GM12892 (cell line): ENCODE results near the gene PES1.

Experiments
- DNase-seq: peaks from one replicate; pipeline ENCODE4 v3.0.0; 2011; ENCODE audit not compliant: insufficient read length
- FAIRE-seq: peaks from 2 replicates; lab custom pipeline; 2011; peaks lifted over from hg19 to GRCh38; lab: Jason Lieb, UNC
- POLR2A ChIP-seq: IDR thresholded peaks from 2 replicates; pipeline ENCODE4 v1.6.1; 2011; ENCODE audit warnings: low read depth, low read length, control low read depth
- POLR2AphosphoS5 ChIP-seq: IDR thresholded peaks from 2 replicates; pipeline ENCODE4 v1.6.1; 2011; ENCODE audit warnings: low read depth, low read length, control low read depth
- TAF1 ChIP-seq: IDR thresholded peaks from 2 replicates; pipeline ENCODE4 v1.6.1; 2011; ENCODE audit warnings: low read depth, mild to moderate bottlenecking, control low read depth, low read length, borderline replicate concordance

Gene PES1

DNA sequence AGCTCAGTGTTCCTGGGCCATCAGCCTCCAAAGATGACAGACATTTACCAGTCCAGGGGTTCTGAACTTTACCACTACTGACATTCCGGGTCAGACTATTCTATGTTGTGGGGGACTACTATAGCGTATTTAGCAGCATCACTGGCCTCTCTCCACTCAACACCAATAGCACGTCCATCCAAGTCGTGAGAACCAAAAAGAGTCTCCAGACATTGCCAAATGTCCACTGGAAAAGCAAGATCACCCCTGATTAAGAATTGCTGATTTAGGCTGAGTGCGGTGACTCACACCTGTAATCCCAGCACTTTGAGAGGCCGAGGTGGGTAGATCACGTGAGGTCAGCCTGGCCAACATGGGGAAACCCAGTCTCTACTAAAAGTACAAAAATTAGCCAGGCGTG is 5.3 kb downstream of the PES1 start:
- TF ChIP-seq POLR2AphosphoS5 (no peak), TAF1 (no peak), POLR2A (no peak)
- DNase-seq (no peak), FAIRE-seq (no peak)

DNA sequence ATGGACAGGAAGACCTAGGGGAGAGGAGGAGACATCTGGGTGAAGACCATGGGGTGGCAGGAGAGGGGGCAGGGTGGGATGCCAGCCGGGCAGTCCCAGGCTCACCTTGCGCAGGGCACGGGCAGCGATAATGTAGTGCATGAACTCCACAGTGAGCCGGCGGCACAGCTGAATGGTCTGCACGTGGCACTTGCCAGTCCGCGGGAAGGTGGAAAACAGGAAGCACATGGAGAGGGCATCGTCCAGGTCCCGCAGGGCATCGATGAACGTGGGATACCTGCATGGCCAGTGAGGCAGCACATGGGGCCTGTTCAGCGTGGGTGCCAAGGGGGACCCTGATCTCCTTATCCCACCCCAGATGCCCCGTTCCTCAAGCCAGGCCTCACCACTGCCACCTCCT is 7.3 kb downstream of the PES1 start:
- no peak for FAIRE-seq
- TF ChIP-seq POLR2AphosphoS5 (peak; percentile 48; the same call in 1 of the 2 replicates), TAF1 (no peak), POLR2A (0 out of 2 replicates have a peak, but pooled peaks have one; percentile 16)
- no peak for DNase-seq

DNA sequence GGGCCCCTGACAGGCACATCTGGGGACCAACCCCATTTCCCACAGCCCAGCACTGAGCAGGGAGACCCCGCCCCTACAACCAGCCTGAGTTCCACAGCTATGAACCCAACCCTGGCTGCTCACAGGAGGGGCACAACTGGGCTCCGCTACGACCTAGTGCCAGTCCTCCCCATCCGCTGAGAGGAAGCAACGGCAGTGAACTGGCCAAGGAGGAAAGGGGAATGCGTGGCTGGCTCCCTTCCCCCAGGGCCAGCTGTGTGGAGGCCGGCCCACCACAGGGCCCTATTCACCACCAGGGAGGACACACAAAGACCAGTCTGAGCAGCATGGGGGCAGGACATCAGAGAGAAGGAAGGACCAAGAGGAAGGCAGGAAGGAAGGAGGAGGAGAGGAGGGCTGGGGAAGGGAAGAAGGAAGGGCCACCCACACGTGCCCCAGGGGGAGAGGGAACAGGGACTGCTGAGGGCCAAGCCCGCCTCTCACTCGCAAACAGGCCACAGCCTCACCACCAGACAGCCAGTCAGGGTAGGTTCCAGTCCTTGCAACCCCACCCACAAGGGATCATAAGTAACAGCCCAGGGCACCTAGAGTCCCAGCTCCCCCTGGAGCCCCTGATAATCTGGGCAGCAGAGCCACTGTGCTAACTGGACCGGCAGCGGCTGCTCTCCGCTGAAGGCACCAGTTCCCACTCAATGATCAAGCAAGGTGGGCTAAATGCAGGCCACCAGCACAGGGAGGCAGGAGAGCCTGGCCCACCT is 8.7 kb downstream of the PES1 start:
- FAIRE-seq: no peak
- TF ChIP-seq POLR2AphosphoS5 (no peak), TAF1 (no peak), POLR2A (no peak)
- DNase-seq: no peak

DNA sequence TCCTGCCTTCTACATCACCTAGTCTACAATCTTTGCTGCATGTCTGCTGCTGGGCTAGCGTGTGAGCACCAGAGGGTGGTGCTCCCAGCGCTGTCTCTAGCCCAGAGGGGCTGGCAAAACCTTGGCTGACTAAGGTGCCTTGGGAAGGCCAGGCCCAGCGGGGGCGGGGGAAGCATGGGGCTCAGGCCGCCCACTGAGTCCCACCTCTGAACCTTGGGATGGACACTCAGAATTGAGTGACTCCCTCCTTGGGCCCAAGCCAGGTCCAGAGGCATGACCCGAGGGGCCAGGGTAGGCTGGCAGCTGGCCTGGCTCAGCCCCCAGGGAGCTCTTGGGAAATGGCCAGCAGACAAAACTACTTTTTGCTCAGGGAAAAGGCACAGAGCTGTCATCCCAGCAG is 9.7 kb downstream of the PES1 start:
- no peak for DNase-seq
- FAIRE-seq: no peak
- no peak for TF ChIP-seq TAF1
- TF ChIP-seq POLR2A: no peak
- no peak for TF ChIP-seq POLR2AphosphoS5

DNA sequence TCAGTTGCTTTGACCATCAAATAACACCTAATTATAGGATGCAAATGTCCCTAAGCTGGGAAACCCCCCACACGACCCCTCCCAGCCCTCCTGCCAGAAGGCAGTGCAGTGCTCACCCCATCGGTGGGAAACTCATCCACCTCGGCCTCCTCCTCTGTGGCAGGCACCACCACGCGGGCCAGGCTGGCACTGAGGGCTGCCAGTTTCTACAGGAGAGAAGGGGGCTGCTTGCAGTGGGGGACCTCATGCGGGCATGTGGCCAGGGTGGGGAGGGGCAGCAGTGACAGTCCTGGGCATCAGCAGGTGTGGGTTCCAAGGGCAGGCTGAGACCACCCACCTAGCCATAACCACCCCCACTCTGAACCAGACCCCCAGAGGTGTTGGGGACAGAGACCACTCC is 10.8 kb downstream of the PES1 start:
- TF ChIP-seq POLR2AphosphoS5: no peak
- TF ChIP-seq TAF1: no peak
- no peak for TF ChIP-seq POLR2A
- no peak for FAIRE-seq

DNA sequence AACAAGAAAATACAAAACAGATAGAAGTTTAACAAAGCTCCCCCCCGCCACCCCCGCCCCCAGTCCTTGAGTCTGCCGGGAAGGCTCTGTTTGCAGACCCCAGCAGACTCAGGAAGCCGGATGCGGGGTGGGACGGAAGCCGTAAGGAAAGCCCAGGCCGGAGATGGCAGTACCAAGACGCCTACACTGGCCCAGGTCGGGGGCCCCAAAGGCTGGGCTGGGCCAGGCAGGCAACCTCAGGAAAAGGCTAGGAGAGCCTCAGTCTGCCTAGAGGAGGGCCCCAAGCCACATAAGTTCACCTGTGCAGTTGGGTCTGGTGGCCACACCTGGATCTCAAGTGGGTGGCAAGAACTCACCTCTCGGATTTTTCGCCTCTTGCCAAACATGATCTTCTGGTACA is 13.2 kb downstream of the PES1 start:
- no peak for DNase-seq
- no peak for TF ChIP-seq POLR2A
- no peak for TF ChIP-seq POLR2AphosphoS5
- no peak for TF ChIP-seq TAF1
- no peak for FAIRE-seq

More for the DNA sequence above, 10.8 kb downstream of the PES1 start:
- DNase-seq: no peak

DNA sequence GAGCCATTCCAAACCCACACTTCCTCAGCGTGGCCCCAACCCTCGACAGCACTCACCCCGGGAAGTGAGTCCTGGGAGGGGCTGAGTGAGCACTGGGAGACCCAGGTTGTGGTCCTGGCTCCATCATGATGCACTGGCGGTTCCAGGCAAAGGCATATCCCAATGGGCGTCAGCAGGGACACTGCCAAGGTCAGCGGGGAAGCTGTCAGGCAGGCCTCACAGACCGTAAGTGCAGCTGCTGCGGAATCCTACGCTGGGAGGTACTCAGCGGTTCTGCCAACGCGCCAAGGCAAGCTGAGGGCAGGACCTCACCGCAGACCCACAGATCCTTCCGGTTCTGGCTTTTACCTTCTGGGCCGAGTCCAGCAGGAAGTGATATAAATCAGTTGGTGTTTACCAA is 15.9 kb downstream of the PES1 start:
- TF ChIP-seq TAF1 (no peak), POLR2A (no peak), POLR2AphosphoS5 (no peak)
- DNase-seq (no peak), FAIRE-seq (no peak)

DNA sequence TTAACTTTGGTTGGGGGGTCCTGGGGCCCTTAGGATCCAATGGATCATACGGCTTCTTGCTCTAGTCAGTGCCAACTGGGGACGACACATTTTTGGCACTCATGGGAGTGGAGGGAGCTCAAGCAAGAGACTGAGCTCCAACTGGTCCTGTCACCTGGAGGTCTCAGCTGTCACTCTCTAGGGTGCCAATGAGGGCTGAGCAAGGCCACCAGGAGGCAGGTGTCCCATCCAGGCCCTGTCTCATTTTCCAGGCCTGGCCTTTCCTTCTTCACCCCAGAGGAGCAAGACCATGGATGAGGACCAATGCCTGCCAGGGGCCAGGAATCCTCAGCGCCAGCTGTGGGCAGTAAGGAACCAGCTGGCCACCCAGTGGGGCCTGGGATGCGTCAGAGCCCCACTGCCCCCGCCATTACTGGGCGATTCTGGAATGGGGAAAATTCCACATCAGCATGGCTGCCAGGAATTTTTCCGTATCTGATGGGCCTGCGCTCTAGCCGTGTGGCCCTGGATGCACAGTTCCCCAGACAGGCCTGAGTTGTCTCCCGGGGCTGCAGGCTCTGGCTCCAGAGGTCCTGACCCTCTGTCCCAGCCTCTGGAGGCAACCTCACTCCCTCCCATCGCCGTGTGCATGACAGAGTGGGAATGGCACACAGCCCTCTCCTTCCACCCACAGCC is 16.6 kb downstream of the PES1 start:
- DNase-seq (no peak), FAIRE-seq (no peak)
- TF ChIP-seq TAF1 (no peak), POLR2AphosphoS5 (no peak; the same call in none of the 2 replicates), POLR2A (0 out of 2 replicates have a peak, but pooled peaks have one; percentile 15)

DNA sequence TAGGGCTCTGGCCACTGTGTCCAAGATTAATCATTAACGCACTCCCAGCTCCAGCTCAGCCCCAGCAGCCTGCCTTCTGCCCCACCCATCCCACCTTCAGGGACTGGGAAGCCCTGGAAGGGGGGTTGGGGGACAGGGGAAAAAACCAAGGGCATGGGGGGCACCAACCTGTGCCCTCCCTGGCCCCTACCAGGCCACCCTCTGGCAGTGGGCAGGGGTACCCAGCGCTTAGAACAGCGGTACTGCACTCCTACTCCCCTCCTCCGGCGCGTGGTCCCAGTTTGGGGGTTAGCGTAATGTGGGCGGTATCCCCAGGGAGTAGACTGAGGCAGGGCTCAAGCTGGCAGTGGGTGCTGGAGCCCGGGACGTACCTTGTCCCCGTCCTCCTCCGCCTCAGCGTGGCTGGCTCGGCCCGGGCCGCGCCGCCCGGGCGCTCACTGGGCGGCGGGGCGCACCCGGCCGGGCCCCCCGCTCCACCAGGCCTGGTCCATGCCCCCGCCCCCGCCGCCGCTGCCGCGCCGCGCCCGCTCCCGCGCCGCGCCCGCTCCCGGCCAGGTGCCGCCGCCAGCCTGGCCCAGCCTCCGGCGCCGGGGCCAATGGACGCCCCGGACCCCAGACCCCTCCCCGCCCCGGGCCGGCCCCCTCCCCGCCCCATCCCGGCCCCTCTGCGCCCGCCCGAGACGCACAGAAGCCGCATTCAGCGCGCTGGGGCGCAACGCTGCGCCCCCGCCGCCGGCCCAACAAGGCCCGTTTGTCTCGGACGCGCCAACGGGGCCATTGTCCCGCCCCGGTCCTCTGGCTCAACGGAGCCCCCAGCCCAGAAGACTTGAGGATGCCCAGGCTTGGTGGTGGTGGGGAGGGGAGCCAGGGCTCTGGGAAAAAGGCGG is 17.4 kb downstream of the PES1 start, which contains the start of gene GAL3ST1:
TSS of gene GAL3ST1 (minus strand) at position 571 of the 887 bp plus-strand sequence. CDS start 17,273 bp downstream, outside the sequence.
- no peak for DNase-seq
- TF ChIP-seq POLR2AphosphoS5 (no peak), TAF1 (no peak), POLR2A (no peak)
- no peak for FAIRE-seq

DNA sequence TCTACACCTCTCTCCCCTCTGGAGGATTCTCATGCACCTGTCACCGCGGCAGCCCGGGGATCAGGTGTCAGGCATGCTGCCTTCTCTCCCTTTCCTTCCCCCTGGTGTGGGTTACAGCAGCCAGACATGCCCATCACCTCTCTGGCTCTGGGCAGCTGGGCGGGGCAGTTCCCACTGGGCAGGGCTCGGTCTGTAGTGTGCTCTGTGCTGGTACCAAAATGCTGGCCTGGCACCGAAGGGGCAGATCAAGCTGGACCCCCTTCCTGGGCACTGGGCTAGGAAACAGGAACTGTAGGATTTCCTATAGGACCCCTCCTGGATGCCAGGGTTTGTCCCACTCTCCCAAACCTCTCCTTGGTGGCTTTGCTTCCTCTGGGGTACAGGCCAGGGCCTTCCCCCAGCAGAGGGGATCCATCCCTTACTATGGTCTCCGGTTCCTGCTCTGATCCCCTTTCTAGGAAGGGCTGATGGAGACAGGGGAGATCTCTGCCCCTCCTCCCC is 18.1 kb downstream of the PES1 start:
- no peak for TF ChIP-seq POLR2A
- no peak for TF ChIP-seq TAF1
- no peak for TF ChIP-seq POLR2AphosphoS5
- DNase-seq: no peak
- no peak for FAIRE-seq

DNA sequence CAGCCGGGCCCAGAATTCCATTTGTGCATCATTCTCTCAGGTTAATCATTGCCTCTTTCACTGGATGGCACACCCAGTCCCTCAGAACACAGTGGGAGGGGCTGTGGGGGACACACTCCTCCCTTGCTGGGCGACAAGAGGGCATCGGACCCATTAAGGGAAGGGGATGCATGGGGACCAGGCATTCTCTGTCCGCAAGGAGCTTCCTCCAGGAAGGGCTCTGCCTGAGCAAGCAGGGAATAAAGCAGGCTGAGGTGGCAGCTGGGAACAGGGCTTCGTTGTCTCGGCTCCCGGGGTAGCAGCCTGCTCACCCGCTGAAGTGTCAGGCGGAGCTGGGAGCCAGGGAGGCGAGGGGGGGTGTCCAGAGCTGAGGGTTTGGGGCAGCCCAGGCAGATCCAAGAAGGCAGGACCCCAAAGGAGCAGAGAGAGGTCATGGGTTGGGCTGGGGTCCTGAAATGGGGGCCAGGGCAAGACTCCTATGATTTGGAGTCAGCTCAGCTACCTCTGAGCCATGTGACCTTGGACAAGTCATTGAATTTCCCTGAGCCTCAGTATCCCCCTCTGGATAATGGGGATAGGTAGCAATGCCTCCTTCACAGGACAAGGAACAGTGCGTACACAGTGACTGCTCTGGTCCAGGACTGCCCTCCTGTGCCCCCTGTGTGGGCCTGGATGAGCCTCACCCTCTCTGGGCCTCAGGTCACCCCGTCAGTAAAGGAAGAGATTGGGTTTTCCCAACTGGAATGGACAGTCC is 18.7 kb downstream of the PES1 start:
- FAIRE-seq (no peak), DNase-seq (no peak)
- TF ChIP-seq POLR2AphosphoS5 (no peak), TAF1 (no peak), POLR2A (no peak)

DNA sequence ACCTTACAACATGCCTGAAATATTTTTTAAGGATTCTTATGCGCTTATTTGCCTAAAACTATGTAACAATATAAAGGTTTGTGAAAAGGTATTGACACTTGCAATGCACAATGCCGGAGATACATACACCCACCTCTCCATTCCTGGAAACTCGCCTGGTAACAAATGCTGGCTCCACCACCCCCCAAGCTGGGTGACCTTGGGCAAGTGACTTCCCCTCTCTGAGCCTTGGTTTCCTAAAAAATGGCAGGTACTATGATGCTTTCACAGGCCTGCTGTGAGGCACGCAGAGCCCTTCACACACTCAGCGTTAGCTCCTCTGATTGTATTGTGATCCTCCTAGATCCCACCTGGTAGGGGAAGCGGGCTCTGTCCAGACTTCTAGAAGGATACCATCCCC is 19.5 kb downstream of the PES1 start:
- DNase-seq: no peak
- TF ChIP-seq POLR2AphosphoS5: no peak
- no peak for TF ChIP-seq POLR2A
- TF ChIP-seq TAF1: no peak
- no peak for FAIRE-seq
